Activated CD8-positive, alpha-beta memory T cell treated with anti-CD3 and anti-CD28 coated beads, Interleukin-2, amount 10 ng/mL, durations not matched to agents 7 days and 5 days (primary cell): ENCODE measurements around the gene TMEM86A. TPM values are rescaled to one million over a fixed set of nuclear protein-coding genes. Genes with fewer than 3 reads are reported as not detected.
A peak's percentile ranks its signal among the peaks of the same experiment; 100 is the strongest.

Experiments used
- ATAC-seq: fragments of 150-1000 bp; cut with Tn5 transposase; one replicate; pipeline ENCODE4 v1.10.0; 2021; ENCODE audit warnings: moderate library complexity
- CTCF ChIA-PET: fragments of 350-600 bp; sonication (Branson Sonifier 250); formaldehyde crosslinking; loops from one replicate; lab custom pipeline; 2021; ENCODE audit warnings: antibody characterized with exemption; lab: Charles Lee
- DNase-seq: peaks from one replicate; pipeline ENCODE4 v3.0.0-alpha.2; 2020
- H3K27ac Mint-ChIP-seq: one replicate; pipeline ENCODE4 v1.8.0; 2021; ENCODE audit warnings: mild to moderate bottlenecking, mixed read lengths
- H3K27me3 Mint-ChIP-seq: one replicate; pipeline ENCODE4 v1.8.0; 2021; ENCODE audit warnings: mixed read lengths
- H3K36me3 Mint-ChIP-seq: one replicate; pipeline ENCODE4 v1.8.0; 2021; ENCODE audit warnings: mild to moderate bottlenecking, mixed read lengths
- H3K4me1 Mint-ChIP-seq: one replicate; pipeline ENCODE4 v1.8.0; 2021; ENCODE audit warnings: mixed read lengths
- H3K4me3 Mint-ChIP-seq: one replicate; pipeline ENCODE4 v1.8.0; 2021; ENCODE audit warnings: mild to moderate bottlenecking, moderate library complexity, mixed read lengths
- H3K9me3 Mint-ChIP-seq: one replicate; pipeline ENCODE4 v1.8.0; 2022; ENCODE audit warnings: low read depth, mixed read lengths
- total RNA-seq, 2 experiments: library from RNA; stranded (reverse); gene quantifications; one replicate each; pipeline ENCODE4 v1.2.3, GENCODE V29; 2021

Gene TMEM86A
- total RNA-seq, 2 experiments from 2014 or later = 0.93 to 0.98 TPM

DNA sequence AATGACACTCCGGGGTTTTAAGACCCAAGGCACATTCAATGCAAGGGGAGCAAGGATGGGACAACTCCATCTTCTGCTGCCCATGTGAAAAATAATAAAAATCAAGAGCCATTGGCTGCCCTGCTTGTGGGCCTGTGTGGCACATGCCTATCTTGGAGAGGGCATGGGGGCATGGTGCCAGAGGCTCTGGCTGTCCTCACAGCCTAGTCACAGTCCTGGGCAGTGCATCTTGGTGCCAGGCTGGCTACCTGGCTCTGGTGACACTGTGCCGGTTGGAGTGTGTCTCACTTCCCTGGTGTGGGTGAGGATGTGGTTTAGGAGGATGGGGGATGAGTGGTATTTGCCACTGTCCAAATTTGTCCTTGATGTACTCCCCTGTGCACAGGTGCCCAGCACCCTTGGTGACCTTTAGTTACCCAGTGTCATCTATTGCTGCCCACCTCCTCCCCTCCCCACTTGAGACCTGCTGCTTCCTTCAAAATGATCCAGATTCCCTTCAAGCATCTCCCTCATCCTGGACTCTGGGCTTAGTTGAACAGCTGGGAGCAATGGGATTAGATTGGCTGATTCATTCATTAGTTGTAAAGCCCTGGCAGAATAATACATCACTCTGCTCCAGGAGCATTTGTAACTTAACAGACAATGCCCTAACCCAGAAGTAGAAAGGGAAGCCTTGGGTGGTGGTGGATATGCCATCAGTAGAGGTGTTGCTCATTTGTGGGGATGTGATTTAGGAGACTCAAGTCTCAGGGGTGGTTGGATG lies 4.6 kb downstream of the TMEM86A start:
- H3K36me3 Mint-ChIP-seq = no peaks in the 10 kb centered on the region
- peaks cover 37% of the 10 kb centered on the region for H3K27me3 Mint-ChIP-seq
- peaks cover 18% of the 10 kb centered on the region for H3K4me1 Mint-ChIP-seq
- no peak for DNase-seq
- CTCF ChIA-PET = interaction anchor here (0.9 to 1.9 kb wide), 3 partner anchors 10 to 19 kb away, joined by 3 to 6 read pairs (median 5); no protein-coding TSS in a partner anchor
- no peak overlapping the region for H3K4me3 Mint-ChIP-seq
- H3K9me3 Mint-ChIP-seq = no peaks in the 10 kb centered on the region
- no peak overlapping the region for H3K27ac Mint-ChIP-seq
- ATAC-seq = no peak

GRCh38 chr11:18704045-18704645 lies 5.6 kb downstream of the TMEM86A start:
- ATAC-seq (no peak), DNase-seq (no peak)
- no peak overlapping the region for H3K4me3 Mint-ChIP-seq
- H3K36me3 Mint-ChIP-seq = no peaks in the 10 kb centered on the region
- H3K9me3 Mint-ChIP-seq = no peaks in the 10 kb centered on the region
- peaks cover 41% of the 10 kb centered on the region for H3K27me3 Mint-ChIP-seq
- no peak overlapping the region for H3K27ac Mint-ChIP-seq
- peaks cover 16% of the 10 kb centered on the region for H3K4me1 Mint-ChIP-seq
- CTCF ChIA-PET = interaction anchor here (0.8 to 1.9 kb wide), 6 partner anchors 9 to 25 kb away, joined by 3 to 6 read pairs (median 4); no protein-coding TSS in a partner anchor

- no peak for DNase-seq
- Mint-ChIP-seq H3K36me3 (no peaks in the 10 kb centered on the region), H3K9me3 (no peaks in the 10 kb centered on the region), H3K27ac (no peak overlapping the region), H3K4me1 (peaks cover 18% of the 10 kb centered on the region), H3K27me3 (peaks cover 36% of the 10 kb centered on the region), H3K4me3 (no peak overlapping the region)
- CTCF ChIA-PET = interaction anchor here (0.8 to 1.9 kb wide), 6 partner anchors 9 to 25 kb away, joined by 3 to 6 read pairs (median 4); no protein-coding TSS in a partner anchor
- no peak for ATAC-seq
Observed at GRCh38 chr11:18704698-18705097, 6.1 kb downstream of the TMEM86A start.

- DNase-seq = no peak
- peak; percentile 49 for ATAC-seq
- Mint-ChIP-seq H3K4me1 (peaks cover 23% of the 10 kb centered on the region), H3K4me3 (peak overlapping the region; percentile 14), H3K9me3 (no peaks in the 10 kb centered on the region), H3K27me3 (peaks cover 29% of the 10 kb centered on the region), H3K36me3 (no peaks in the 10 kb centered on the region), H3K27ac (no peak overlapping the region)
- CTCF ChIA-PET = interaction anchor here (0.6 to 1.5 kb wide), 6 partner anchors 17 to 278 kb away, joined by 3 to 8 read pairs (median 3); no protein-coding TSS in a partner anchor
Observed at GRCh38 chr11:18705651-18706281, 7.2 kb downstream of the TMEM86A start.

GRCh38 chr11:18706330-18707243 lies 8.0 kb downstream of the TMEM86A start:
- Mint-ChIP-seq H3K4me3 (peak overlapping the region; percentile 66), H3K36me3 (no peaks in the 10 kb centered on the region), H3K4me1 (peaks cover 25% of the 10 kb centered on the region), H3K27ac (peak overlapping the region; percentile 74), H3K9me3 (no peaks in the 10 kb centered on the region), H3K27me3 (peaks cover 29% of the 10 kb centered on the region)
- peak; percentile 63 for DNase-seq
- ATAC-seq = peak; percentile 64
- CTCF ChIA-PET = interaction anchor here (0.6 to 1.5 kb wide), 7 partner anchors 8 to 279 kb away, joined by 3 to 8 read pairs (median 3); partner anchors contain the start of gene TMEM86A

DNA sequence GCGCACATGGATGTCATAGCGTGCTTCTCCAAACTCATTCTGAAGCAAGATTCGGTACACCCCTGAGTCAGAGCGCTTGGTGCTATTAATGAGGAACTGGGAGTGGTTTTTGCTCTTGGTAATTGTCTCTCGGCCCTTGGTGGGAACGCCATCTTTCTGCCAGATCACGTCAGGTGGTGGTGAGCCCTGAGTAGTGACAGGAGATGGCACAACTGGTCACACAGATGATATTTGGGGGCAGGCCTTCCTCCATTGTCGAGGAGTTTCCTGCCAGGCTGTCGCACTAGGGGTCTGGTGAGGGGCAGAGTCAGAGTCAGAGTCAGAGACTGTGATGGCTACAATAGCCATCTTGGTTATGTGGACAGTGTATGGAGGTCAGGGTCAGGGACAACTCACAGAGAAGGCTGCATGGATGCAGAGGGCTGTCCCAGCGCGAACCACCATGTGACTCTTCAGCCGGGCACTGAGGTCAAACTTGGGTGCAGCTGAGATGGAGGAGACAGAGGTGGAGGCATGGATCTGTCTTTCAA lies 9.3 kb downstream of the TMEM86A start:
- Mint-ChIP-seq H3K4me1 (peaks cover 25% of the 10 kb centered on the region), H3K9me3 (no peaks in the 10 kb centered on the region), H3K36me3 (no peaks in the 10 kb centered on the region), H3K27me3 (peaks cover 29% of the 10 kb centered on the region), H3K4me3 (no peak overlapping the region), H3K27ac (no peak overlapping the region)
- CTCF ChIA-PET = interaction anchor here (1.1 to 3.6 kb wide), 4 partner anchors 9 to 24 kb away, joined by 3 to 15 read pairs (median 4); partner anchors contain the start of gene TMEM86A
- DNase-seq (no peak), ATAC-seq (no peak)

DNA sequence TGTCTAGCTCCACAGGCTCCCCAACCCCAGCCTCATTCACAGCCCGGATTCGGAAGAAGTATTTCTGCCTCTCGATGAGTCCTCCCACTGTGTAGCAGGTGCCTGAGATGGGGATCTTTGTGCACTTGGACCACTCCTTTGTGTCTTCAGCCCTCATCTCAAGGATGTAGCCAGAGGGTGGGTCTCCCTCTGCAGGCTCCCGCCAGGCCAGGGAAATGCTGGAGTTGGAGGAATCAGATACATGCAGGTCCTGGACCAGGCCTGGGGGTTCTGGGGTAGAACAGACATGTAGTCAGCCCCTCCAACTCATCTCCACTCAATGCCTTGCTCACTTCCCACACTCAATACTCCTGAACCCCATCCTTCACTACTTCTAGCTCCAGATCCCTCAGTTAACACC lies 10.8 kb downstream of the TMEM86A start:
- DNase-seq (no peak), ATAC-seq (no peak)
- peaks cover 25% of the 10 kb centered on the region for H3K4me1 Mint-ChIP-seq
- H3K27ac Mint-ChIP-seq = no peak overlapping the region
- H3K36me3 Mint-ChIP-seq = no peaks in the 10 kb centered on the region
- CTCF ChIA-PET = interaction anchor here (0.9 to 3.6 kb wide), 3 partner anchors 11 to 22 kb away, joined by 3 to 15 read pairs (median 3); no protein-coding TSS in a partner anchor
- no peak overlapping the region for H3K4me3 Mint-ChIP-seq
- peaks cover 25% of the 10 kb centered on the region for H3K27me3 Mint-ChIP-seq
- H3K9me3 Mint-ChIP-seq = no peaks in the 10 kb centered on the region

DNA sequence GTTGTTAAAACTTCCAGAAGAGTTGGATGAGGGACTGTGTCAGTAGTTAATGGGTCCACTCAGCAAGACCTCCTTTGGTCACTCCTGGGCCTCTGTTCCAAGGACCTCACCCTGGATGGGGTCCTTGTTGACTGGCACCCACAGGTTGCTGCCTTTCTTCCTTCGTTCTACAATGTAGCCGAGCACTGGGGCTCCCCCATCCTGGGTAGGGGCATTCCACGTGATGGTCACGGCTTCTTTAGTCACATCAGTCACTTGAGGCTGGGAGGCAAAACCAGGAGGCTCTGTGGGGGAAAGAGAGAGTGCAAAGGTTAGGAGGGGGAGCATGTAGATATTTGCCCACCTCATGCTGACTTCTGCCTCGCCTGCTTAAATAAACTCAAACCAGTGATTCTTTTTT lies 12.0 kb downstream of the TMEM86A start:
- ATAC-seq (no peak), DNase-seq (no peak)
- CTCF ChIA-PET = interaction anchor here (1.0 to 3.6 kb wide), 2 partner anchors 12 to 17 kb away, joined by 4 to 15 read pairs; no protein-coding TSS in a partner anchor
- H3K27ac Mint-ChIP-seq = no peak overlapping the region
- no peaks in the 10 kb centered on the region for H3K36me3 Mint-ChIP-seq
- H3K4me1 Mint-ChIP-seq = peaks cover 20% of the 10 kb centered on the region
- no peak overlapping the region for H3K4me3 Mint-ChIP-seq
- H3K27me3 Mint-ChIP-seq = peaks cover 20% of the 10 kb centered on the region
- no peaks in the 10 kb centered on the region for H3K9me3 Mint-ChIP-seq

DNA sequence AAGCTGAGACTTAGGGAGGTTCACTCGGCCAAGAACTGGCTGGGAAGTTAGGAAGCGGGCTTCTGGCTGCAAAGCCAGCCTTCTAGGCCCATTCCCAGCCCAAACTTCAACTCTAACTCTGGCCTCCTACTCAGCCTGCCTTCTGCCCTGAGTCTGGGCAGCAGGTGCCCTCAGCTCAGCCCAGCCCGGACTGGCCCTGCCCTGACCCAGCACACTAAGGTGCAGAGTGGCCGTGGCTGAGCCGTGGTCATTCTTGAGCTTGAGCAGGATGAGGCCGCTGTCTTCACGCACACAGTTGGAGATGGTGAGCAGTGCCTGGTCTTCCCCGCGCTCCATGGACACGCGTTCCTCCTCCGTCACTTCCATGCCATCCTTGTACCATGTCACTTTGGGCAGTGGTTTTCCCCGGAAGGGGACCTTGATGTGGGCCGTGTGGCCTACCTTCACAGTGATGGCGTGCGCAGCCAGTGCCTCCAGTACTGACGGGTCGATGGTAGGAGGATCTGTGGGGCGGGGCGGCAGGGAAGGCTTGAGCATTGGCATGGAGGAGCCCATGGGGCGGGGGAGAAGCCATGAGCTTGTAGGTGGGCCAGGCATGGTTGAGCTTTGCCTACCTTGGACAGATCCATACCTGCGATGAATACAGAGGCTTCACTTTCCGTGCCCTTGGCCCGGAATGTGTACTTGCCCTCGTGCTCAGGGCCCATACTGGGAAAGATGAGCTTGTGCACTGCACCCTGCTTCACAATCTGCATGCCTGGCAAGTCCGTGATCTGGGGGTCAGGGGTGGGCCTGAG lies 15.3 kb downstream of the TMEM86A start:
- ATAC-seq = no peak
- H3K36me3 Mint-ChIP-seq = no peaks in the 10 kb centered on the region

DNA sequence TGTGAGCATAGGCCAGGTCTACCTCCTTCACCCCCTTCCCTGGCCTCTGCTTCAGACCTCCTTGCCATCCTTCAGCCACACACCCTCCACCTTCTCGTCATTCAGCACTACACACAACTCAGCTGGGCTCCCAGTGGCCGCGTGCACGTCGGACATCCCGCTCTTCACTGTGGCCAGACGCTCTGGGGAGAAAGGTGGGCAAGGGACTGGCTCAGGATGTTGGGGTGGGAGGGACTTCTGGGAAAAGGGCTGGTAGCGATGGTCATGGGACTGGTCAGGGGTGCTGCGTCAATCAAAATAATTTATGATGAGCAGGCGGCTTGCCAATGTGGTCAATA lies 15.8 kb downstream of the TMEM86A start:
- Mint-ChIP-seq H3K4me1 (peaks cover 8% of the 10 kb centered on the region), H3K9me3 (no peaks in the 10 kb centered on the region), H3K27me3 (peaks cover 3% of the 10 kb centered on the region), H3K27ac (no peak overlapping the region), H3K36me3 (no peaks in the 10 kb centered on the region), H3K4me3 (no peak overlapping the region)
- no peak for DNase-seq
- ATAC-seq = no peak
- CTCF ChIA-PET = no interaction called here

More for the DNA sequence above, 15.3 kb downstream of the TMEM86A start:
- H3K27me3 Mint-ChIP-seq = peaks cover 3% of the 10 kb centered on the region
- H3K27ac Mint-ChIP-seq = no peak overlapping the region
- H3K4me3 Mint-ChIP-seq = no peak overlapping the region
- no peaks in the 10 kb centered on the region for H3K9me3 Mint-ChIP-seq
- CTCF ChIA-PET = interaction anchor here (1.8 to 2.2 kb wide), 2 partner anchors 8 to 10 kb away, joined by 6 to 15 read pairs; no protein-coding TSS in a partner anchor
- DNase-seq = no peak
- peaks cover 8% of the 10 kb centered on the region for H3K4me1 Mint-ChIP-seq

DNA sequence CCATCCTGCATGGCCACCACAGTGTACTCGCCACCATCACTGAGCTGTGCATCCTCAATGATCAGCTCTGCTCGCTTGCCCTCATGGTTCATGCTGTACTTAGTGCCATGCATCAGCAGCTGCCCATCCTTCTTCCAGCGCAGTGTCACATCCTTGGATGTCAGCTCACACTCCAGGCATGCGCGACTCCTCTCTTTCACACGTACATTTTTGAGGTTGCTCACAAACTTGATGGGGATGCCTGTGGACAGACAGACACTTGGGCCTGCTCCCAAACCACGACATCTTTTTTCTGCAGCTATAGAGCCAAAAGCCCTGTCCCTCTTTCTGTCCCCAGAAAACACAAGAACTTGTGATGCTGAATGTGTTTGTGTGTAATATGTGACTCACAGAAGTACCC lies 16.9 kb downstream of the TMEM86A start:
- no peaks in the 10 kb centered on the region for H3K36me3 Mint-ChIP-seq
- H3K4me3 Mint-ChIP-seq = no peak overlapping the region
- no peak for DNase-seq
- H3K27ac Mint-ChIP-seq = no peak overlapping the region
- no peak for ATAC-seq
- CTCF ChIA-PET = interaction anchor here (1.2 kb wide), 1 partner anchor 16 kb away, joined by 3 read pairs; no protein-coding TSS in a partner anchor
- peaks cover 5% of the 10 kb centered on the region for H3K4me1 Mint-ChIP-seq
- H3K27me3 Mint-ChIP-seq = peaks cover 8% of the 10 kb centered on the region
- no peaks in the 10 kb centered on the region for H3K9me3 Mint-ChIP-seq
